Heart left ventricle (tissue), 16 donors: ENCODE results near the gene NCR1. TPM values are rescaled to one million over a fixed set of nuclear protein-coding genes. Genes with fewer than 3 reads are reported as not detected.
"Not testable (repeated sequence)": the region's sequence is repeated elsewhere in the genome, so short reads cannot be mapped to it uniquely, and the experiment has no call there.

Experiments
- ATAC-seq, 4 donors: fragments of 200-7000 bp; cut with Tn5 transposase; one replicate each; pipeline ENCODE4 v1.9.1; 2020 to 2022; ENCODE audit warnings: moderate library complexity in 4 of 4, mild to moderate bottlenecking in 3 of 4, moderate number of reproducible peaks in 1 of 4
- DNase-seq, 5 donors: peaks; one replicate each; pipeline ENCODE4 v3.0.0-alpha.2; 2020
- H3K27ac ChIP-seq, 12 donors: fragments of 200-600 bp; sonication (generic) in 4 of 12; one replicate each; pipeline versions ENCODE4 v1.5.0 to v1.8.0; 2016 to 2022; ENCODE audit warnings: mild to moderate bottlenecking in 2 of 12
- H3K27me3 ChIP-seq, 9 donors: fragments of 200-600 bp; sonication (generic) in 2 of 9; one replicate each; pipeline versions ENCODE4 v1.5.1 to v1.8.0; 2016 to 2022; ENCODE audit warnings: mild to moderate bottlenecking in 3 of 9
- H3K36me3 ChIP-seq, 9 donors: fragments of 200-600 bp; sonication (generic) in 2 of 9; one replicate each; pipeline versions ENCODE4 v1.5.0 to v1.8.0; 2018 to 2022; ENCODE audit warnings: mild to moderate bottlenecking in 2 of 9
- H3K4me1 ChIP-seq, 12 donors: fragments of 200-600 bp; sonication (generic) in 4 of 12; one replicate each; pipeline versions ENCODE4 v1.5.0 to v1.8.0; 2016 to 2022; ENCODE audit warnings: mild to moderate bottlenecking in 3 of 12
- H3K4me3 ChIP-seq, 12 donors: fragments of 200-600 bp; sonication (generic) in 4 of 12; one replicate each; pipeline versions ENCODE4 v1.5.0 to v1.8.0; 2017 to 2022; ENCODE audit warnings: mild to moderate bottlenecking in 9 of 12, moderate library complexity in 4 of 12
- H3K9me3 ChIP-seq, 12 donors: fragments of 200-600 bp; sonication (generic) in 4 of 12; one replicate each; pipeline versions ENCODE4 v1.5.0 to v1.8.0; 2016 to 2022; ENCODE audit warnings: mild to moderate bottlenecking in 1 of 12
- POLR2A ChIP-seq, 2 donors: fragments of 450-650 bp; IDR thresholded peaks; one replicate each; pipeline ENCODE4 v1.6.1; 2017; ENCODE audit warnings: antibody characterized with exemption in 2 of 2, mild to moderate bottlenecking in 2 of 2, moderate library complexity in 2 of 2
- WGBS, 4 donors: extraction: QIAGEN DNeasy Blood & Tissue Kit in 2 of 4; methylation state at CpG; one replicate each; pipeline versions ENCODE4 v1.1.5 to v1.1.7; 2013 to 2018; 5-methylcytosine and 5-hydroxymethylcytosine counted together
- intact Hi-C, 10 donors: fragments of 100-400 bp; cut with DNase I; formaldehyde crosslinking; loops; one replicate each; pipeline versions ENCODE4 v1.11.1 to v1.14.2; 2022
- polyA plus RNA-seq, 2 donors: library from polyadenylated mRNA; stranded (reverse); fragments of 200-250 nt; gene quantifications; one replicate each; pipeline ENCODE4 v1.2.3, GENCODE V29; 2013
- total RNA-seq, 9 donors: library from RNA; depleted of rRNA in 2 of 9; stranded (reverse); fragments of >200 nt in 2 of 9; fragmentation: NEBNext Ultra II Directional in 3 of 9; extraction: Animal tissue kit (Norgen Biotek cat#: 25700) in 3 of 9; gene quantifications; one replicate each; pipeline versions ENCODE4 v1.1.0 to v1.2.4, GENCODE V29; 2016 to 2023
- TF ChIP-seq, protein P1 (sequence below), 12 donors: fragments of 200-600 bp; sonication (generic) in 4 of 12; IDR thresholded peaks; one replicate each; pipeline versions ENCODE4 v1.5.0 to v1.8.0; 2018 to 2022; ENCODE audit warnings: antibody characterized with exemption in 12 of 12, mild to moderate bottlenecking in 5 of 12
- donor health status: ischemic (EF 13 %, LVEDD 7.1; RV severe dilation, severe dysfunction).
- donor health status: healthy with polysubstance abuse.
- donor health status: DM: no; HTN: yes; CAD: no.
- donor health status: DM: no; HTN: no; CAD: no.
- donor health status: ischemic (EF 25% LVEDD 6.9; RV normal size, moderate dysfunction).
- donor health status: ischemic (EF 25% LVEDD 5.7; RV mildly dilated, moderate dysfunction).
- donor health status: healthy.
- donor health status: DM: yes; HTN: yes; CAD: no.
- donor health status: ischemic (EF 35%, LVEDD 5.7; RV mildly dilated, moderate dysfunction).
- donor health status: nonischemic (EF 11% LVEDD 7.7; RV severe dilation, severe dysfunction).
- donor health status: DM: yes; HTN: yes; CAD: no.
- donor health status: PGD.
- donor health status: ischemic (EF 29% LVEDD 5.4; RV normal size, mild dysfunction).
- donor health status: nonischemic (EF 23%, LVEDD 6.1; RV moderate dilation, normal function).

The NCR1 gene
- total and polyA plus RNA-seq, 11 donors, result 0.33 to 1.2 TPM; not detected in 9

DNA sequence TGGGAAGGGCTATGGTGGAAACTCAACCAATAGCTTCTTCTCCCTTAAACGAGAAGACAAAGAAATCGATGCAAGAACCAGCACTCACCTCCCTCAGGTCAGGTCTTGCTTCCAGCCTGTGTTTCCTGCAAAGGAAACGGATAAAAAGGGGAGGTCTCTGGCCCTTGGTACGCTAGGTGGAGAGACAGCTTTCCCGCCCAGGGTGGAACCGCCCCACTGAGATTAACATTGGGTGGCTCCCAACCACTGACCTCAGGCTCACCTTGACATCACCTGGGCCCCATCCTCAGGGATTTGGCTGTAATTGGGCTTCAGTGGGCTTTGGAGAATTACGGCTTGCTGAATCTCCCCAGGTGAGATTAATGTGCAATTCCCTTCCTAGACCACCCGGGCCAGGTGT, 41.4 kb downstream of the NCR1 start, which contains the start of gene NLRP7:
TSS of gene NLRP7 (minus strand) at position 150 of the 400 bp plus-strand sequence.
- no peaks in the 10 kb centered on the region for H3K36me3 ChIP-seq
- no peak for ATAC-seq
- TF ChIP-seq, protein P1, sequence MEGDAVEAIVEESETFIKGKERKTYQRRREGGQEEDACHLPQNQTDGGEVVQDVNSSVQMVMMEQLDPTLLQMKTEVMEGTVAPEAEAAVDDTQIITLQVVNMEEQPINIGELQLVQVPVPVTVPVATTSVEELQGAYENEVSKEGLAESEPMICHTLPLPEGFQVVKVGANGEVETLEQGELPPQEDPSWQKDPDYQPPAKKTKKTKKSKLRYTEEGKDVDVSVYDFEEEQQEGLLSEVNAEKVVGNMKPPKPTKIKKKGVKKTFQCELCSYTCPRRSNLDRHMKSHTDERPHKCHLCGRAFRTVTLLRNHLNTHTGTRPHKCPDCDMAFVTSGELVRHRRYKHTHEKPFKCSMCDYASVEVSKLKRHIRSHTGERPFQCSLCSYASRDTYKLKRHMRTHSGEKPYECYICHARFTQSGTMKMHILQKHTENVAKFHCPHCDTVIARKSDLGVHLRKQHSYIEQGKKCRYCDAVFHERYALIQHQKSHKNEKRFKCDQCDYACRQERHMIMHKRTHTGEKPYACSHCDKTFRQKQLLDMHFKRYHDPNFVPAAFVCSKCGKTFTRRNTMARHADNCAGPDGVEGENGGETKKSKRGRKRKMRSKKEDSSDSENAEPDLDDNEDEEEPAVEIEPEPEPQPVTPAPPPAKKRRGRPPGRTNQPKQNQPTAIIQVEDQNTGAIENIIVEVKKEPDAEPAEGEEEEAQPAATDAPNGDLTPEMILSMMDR (IDR thresholded peaks at IDR 0.05), result no peak
- no peak for TF ChIP-seq POLR2A (IDR thresholded peaks at IDR 0.05)
- no peaks in the 10 kb centered on the region for H3K9me3 ChIP-seq
- DNase-seq, result no peak
- H3K4me3 ChIP-seq, result no peak within 1 kb of the TSS
- no peaks in the 10 kb centered on the region for H3K4me1 ChIP-seq
- intact Hi-C loops, result no loop called here
- 81 to 85% (median 82%) methylated on average over 8 of the region's 8 CpGs for whole genome bisulfite sequencing, 4 donors
- peaks cover 0 to 16% (median 0%) of the 10 kb centered on the region in 9 donors for H3K27me3 ChIP-seq
- H3K27ac ChIP-seq, result no peak within 1 kb of the TSS

DNA sequence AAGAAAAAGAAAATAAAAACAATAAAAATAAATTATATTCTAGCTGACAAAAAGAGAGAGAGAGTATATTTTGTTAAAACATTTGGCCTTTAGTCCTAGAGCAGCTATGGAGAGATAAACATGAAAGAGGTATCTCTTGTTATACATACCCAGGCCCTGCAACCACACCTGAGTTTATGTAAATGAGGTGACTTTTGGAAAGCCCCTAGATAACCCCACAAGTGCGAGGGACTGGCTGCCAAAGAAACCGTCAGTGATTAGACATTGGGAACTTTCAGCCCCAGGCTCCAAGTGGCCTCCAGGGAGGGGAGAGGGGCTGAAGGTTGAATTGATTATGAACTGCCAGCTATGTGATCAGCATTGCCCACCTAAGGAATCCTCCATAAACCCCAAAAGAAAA, 43.5 kb downstream of the NCR1 start:
- no peak overlapping the region for H3K4me3 ChIP-seq
- no peaks in the 10 kb centered on the region for H3K4me1 ChIP-seq
- 48 to 76% (median 64%) methylated on average over 2 of the region's 2 CpGs for WGBS, 4 donors
- no peak for ATAC-seq
- H3K27ac ChIP-seq, result no peak overlapping the region
- H3K27me3 ChIP-seq, result peaks cover 0 to 24% (median 0%) of the 10 kb centered on the region in 9 donors
- intact Hi-C loops, result no loop called here
- TF ChIP-seq POLR2A (IDR thresholded peaks at IDR 0.05), result no peak
- TF ChIP-seq, protein P1 (IDR thresholded peaks at IDR 0.05), result no peak
- no peaks in the 10 kb centered on the region for H3K9me3 ChIP-seq
- DNase-seq, result no peak
- H3K36me3 ChIP-seq, result no peaks in the 10 kb centered on the region

DNA sequence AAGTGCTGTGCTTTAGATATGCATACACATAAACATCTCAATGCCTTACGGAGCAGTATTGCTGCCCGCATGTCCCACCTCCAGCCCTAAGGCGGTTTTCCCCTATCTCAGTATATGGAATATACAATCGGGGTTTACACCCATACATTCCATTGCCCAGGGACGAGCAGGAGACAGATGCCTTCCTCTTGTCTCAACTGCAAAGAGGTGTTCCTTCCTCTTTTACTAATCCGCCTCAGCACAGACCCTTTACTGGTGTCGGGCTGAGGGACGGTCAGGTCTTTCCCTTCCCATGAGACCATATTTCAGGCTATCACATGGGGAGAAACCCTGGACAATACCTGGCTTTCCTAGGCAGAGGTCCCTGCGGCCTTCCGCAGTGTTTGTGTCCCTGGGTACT, 44.6 kb downstream of the NCR1 start:
- peaks cover 0 to 24% (median 0%) of the 10 kb centered on the region in 9 donors for H3K27me3 ChIP-seq

DNA sequence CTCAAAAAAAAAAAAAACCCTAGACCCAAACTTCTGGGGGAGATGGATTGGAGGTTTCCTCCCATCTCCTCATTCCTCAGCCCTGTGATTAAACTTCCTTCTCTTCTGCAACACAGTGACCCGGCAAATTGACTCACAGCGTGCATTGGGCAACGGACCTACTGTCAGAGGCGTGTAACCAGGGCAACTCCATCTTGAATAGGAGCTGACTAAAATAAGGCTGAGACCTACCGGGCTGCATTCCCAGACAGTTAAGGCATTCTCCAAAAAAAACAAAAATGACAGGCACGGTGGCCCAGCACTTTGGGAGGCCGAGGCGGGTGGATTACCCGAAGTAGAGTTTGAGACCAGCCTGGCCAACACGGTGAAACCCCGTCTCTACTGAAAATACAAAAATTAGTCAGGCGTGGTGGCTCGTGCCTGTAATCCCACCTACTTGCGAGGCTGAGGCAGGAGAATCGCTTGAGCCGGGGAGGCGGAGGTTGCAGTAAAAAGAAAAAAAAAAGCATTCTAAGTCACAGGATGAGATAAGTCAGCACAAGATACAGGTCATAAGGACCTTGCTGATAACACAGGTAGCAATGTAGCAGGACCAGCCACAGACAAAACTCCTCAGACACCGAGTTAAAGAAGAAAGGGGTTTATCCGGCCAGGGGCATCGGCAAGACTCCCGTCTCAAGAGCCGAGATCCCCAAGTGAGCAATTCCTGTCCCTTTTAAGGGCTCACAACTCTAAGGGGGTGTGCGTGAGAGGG, 46.8 kb downstream of the NCR1 start:
- H3K4me3 ChIP-seq, result no peak overlapping the region
- DNase-seq, result no peak
- H3K27ac ChIP-seq, result no peak overlapping the region
- no peaks in the 10 kb centered on the region for H3K4me1 ChIP-seq
- intact Hi-C loops, result no loop called here
- H3K36me3 ChIP-seq, result no peaks in the 10 kb centered on the region
- H3K27me3 ChIP-seq, result peaks cover 0 to 24% (median 0%) of the 10 kb centered on the region in 9 donors
- no peak for TF ChIP-seq POLR2A (IDR thresholded peaks at IDR 0.05)
- TF ChIP-seq, protein P1 (IDR thresholded peaks at IDR 0.05), result no peak
- no peak for ATAC-seq
- H3K9me3 ChIP-seq, result no peaks in the 10 kb centered on the region
- 72 to 80% (median 79%) methylated on average over 23 of the region's 23 CpGs for WGBS, 4 donors

More for the DNA sequence above, 44.6 kb downstream of the NCR1 start:
- H3K9me3 ChIP-seq, ATAC-seq, H3K4me1 ChIP-seq, H3K27ac ChIP-seq, H3K4me3 ChIP-seq, DNase-seq, H3K36me3 ChIP-seq, intact Hi-C loops: not testable (repeated sequence)
- WGBS, 4 donors, result 44 to 59% (median 51%) methylated on average over 10 of the region's 10 CpGs

DNA sequence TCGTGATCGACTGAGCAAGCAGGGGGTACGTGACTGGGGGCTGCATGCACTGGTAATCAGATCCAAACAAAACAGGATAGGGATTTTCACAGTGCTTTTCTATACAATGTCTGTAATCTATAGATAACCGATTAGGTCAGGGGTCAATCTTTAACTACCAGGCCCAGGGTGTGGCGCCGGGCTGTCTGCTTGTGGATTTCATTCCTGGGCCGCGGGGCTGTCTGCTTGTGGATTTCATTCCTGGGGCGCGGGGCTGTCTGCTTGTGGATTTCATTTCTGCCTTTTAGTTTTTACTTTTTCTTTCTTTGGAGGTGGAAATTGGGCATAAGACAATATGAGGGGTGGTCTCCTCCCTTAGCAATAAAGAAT, 47.4 kb downstream of the NCR1 start:
- H3K27ac ChIP-seq, intact Hi-C loops: not testable (repeated sequence)

More for the DNA sequence above, 47.4 kb downstream of the NCR1 start:
- not testable (repeated sequence) for H3K4me1 ChIP-seq, DNase-seq, H3K9me3 ChIP-seq, ATAC-seq, H3K36me3 ChIP-seq, H3K4me3 ChIP-seq
- WGBS, 4 donors, result 62 to 74% (median 70%) methylated on average over 10 of the region's 10 CpGs
- peaks cover 0 to 24% (median 0%) of the 10 kb centered on the region in 9 donors for H3K27me3 ChIP-seq
